ENCODE data around the gene ROBO1. TPM values are rescaled to one million over a fixed set of nuclear protein-coding genes. Genes with fewer than 3 reads are reported as not detected.

Gene ROBO1
- total and polyA plus RNA-seq, 2 of the 8 experiments (the other 6 are each of a cell fraction or from before 2014, with no cell fraction given) = 51.4 to 91.0 TPM

GRCh38 chr3:79366414-79366813 is 401.4 kb downstream of the ROBO1 start (continued):
- no peak for TF ChIP-seq CHD7 (IDR thresholded peaks at IDR 0.05; ENCODE audit: insufficient replicate concordance, low read length)
- TF ChIP-seq KDM5A (IDR thresholded peaks at IDR 0.05; ENCODE audit: low read length) = no peak
- TF ChIP-seq POLR2AphosphoS5 (IDR thresholded peaks at IDR 0.05; ENCODE audit: low read depth, low read length) = no peak
- no peak for TF ChIP-seq E2F6 (IDR thresholded peaks at IDR 0.05)
- TF ChIP-seq RBBP5 (IDR thresholded peaks at IDR 0.05; ENCODE audit: borderline replicate concordance, low read depth, low read length) = no peak
- no peak for TF ChIP-seq RAD21 (IDR thresholded peaks at IDR 0.05 in 1 of 2, conservative IDR thresholded peaks at IDR 0.05 in 1 of 2; ENCODE audit: low read depth in 2 of 2, low read length in 2 of 2)
- TF ChIP-seq BCL11A (IDR thresholded peaks at IDR 0.05; ENCODE audit: low read depth in 2 of 2, low read length in 2 of 2) = no peak
- TF ChIP-seq CTCF (IDR thresholded peaks at IDR 0.05; ENCODE audit: control extremely low read depth in 1 of 3, insufficient read depth in 1 of 3, low read depth in 1 of 3, low read length in 3 of 3) = no peak
